ENCODE data around the gene KLKB1.

Gene KLKB1

GRCh38 chr4:186227221-186227620 is at the start of gene KLKB1:
Gene KLKB1 (plus strand): TSS chr4:186227507. CDS start chr4:186228196, 689 bp downstream.
- DNase-seq = no peak
- Mint-ChIP-seq H3K27ac (no peak within 1 kb of the TSS), H3K4me3 (no peak within 1 kb of the TSS), H3K27me3 (no peaks in the 10 kb centered on the region), H3K36me3 (ENCODE audit: low read depth) (peaks cover 23% of the 10 kb centered on the region), H3K4me1 (ENCODE audit: low read depth) (no peaks in the 10 kb centered on the region), H3K9me3 (peaks cover 23% of the 10 kb centered on the region)

- Mint-ChIP-seq H3K27ac (no peak overlapping the region), H3K27me3 (peaks cover 26% of the 10 kb centered on the region), H3K36me3 (ENCODE audit: low read depth) (peaks cover 5% of the 10 kb centered on the region), H3K4me1 (ENCODE audit: low read depth) (peaks cover 31% of the 10 kb centered on the region), H3K4me3 (no peak overlapping the region), H3K9me3 (no peaks in the 10 kb centered on the region)
- no peak for DNase-seq
Observed at GRCh38 chr4:186188107-186188506, 39.2 kb upstream of the KLKB1 start.

GRCh38 chr4:186189656-186190055 is 37.7 kb upstream of the KLKB1 start:
- H3K27me3 Mint-ChIP-seq = peaks cover 13% of the 10 kb centered on the region
- H3K36me3 Mint-ChIP-seq (ENCODE audit: low read depth) = peaks cover 12% of the 10 kb centered on the region
- H3K9me3 Mint-ChIP-seq = no peaks in the 10 kb centered on the region
- H3K27ac Mint-ChIP-seq = peak overlapping the region; percentile 97
- H3K4me1 Mint-ChIP-seq (ENCODE audit: low read depth) = peaks cover 36% of the 10 kb centered on the region
- no peak for DNase-seq
- peak overlapping the region; percentile 89 for H3K4me3 Mint-ChIP-seq

GRCh38 chr4:186190581-186191199 is 36.6 kb upstream of the KLKB1 start:
- DNase-seq = peak; percentile 75
- Mint-ChIP-seq H3K4me3 (peak overlapping the region; percentile 89), H3K9me3 (no peaks in the 10 kb centered on the region), H3K4me1 (ENCODE audit: low read depth) (peaks cover 39% of the 10 kb centered on the region), H3K27me3 (peaks cover 3% of the 10 kb centered on the region), H3K27ac (peak overlapping the region; percentile 97), H3K36me3 (ENCODE audit: low read depth) (peaks cover 21% of the 10 kb centered on the region)

GRCh38 chr4:186191200-186192065 is 35.9 kb upstream of the KLKB1 start, which contains the start of gene CYP4V2:
Gene CYP4V2 (plus strand): TSS chr4:186191567. CDS start chr4:186191824, 257 bp downstream.
- DNase-seq = peak; percentile 93
- Mint-ChIP-seq H3K27ac (peak within 1 kb of the TSS; percentile 97), H3K27me3 (no peaks in the 10 kb centered on the region), H3K4me1 (ENCODE audit: low read depth) (peaks cover 43% of the 10 kb centered on the region), H3K9me3 (no peaks in the 10 kb centered on the region), H3K36me3 (ENCODE audit: low read depth) (peaks cover 28% of the 10 kb centered on the region), H3K4me3 (peak within 1 kb of the TSS; percentile 93)

- H3K27ac Mint-ChIP-seq = peak overlapping the region; percentile 92
- H3K27me3 Mint-ChIP-seq = no peaks in the 10 kb centered on the region
- H3K4me1 Mint-ChIP-seq (ENCODE audit: low read depth) = peaks cover 45% of the 10 kb centered on the region
- DNase-seq = no peak
- no peaks in the 10 kb centered on the region for H3K9me3 Mint-ChIP-seq
- H3K36me3 Mint-ChIP-seq (ENCODE audit: low read depth) = peaks cover 33% of the 10 kb centered on the region
- peak overlapping the region; percentile 93 for H3K4me3 Mint-ChIP-seq
Observed at GRCh38 chr4:186192066-186192612, 35.2 kb upstream of the KLKB1 start.

GRCh38 chr4:186193851-186194250 is 33.5 kb upstream of the KLKB1 start:
- H3K27ac Mint-ChIP-seq = peak overlapping the region; percentile 50
- H3K4me1 Mint-ChIP-seq (ENCODE audit: low read depth) = peaks cover 44% of the 10 kb centered on the region

GRCh38 chr4:186196063-186196462 is 31.2 kb upstream of the KLKB1 start:
- DNase-seq = no peak
- Mint-ChIP-seq H3K27ac (no peak overlapping the region), H3K4me1 (ENCODE audit: low read depth) (peaks cover 27% of the 10 kb centered on the region), H3K27me3 (no peaks in the 10 kb centered on the region), H3K4me3 (no peak overlapping the region), H3K36me3 (ENCODE audit: low read depth) (peaks cover 41% of the 10 kb centered on the region), H3K9me3 (no peaks in the 10 kb centered on the region)

More at GRCh38 chr4:186193851-186194250, 33.5 kb upstream of the KLKB1 start:
- Mint-ChIP-seq H3K27me3 (no peaks in the 10 kb centered on the region), H3K9me3 (no peaks in the 10 kb centered on the region), H3K36me3 (ENCODE audit: low read depth) (peaks cover 42% of the 10 kb centered on the region), H3K4me3 (peak overlapping the region; percentile 93)
- DNase-seq = no peak

GRCh38 chr4:186200516-186200915 is 26.8 kb upstream of the KLKB1 start:
- no peak for DNase-seq
- H3K9me3 Mint-ChIP-seq = no peaks in the 10 kb centered on the region
- H3K27ac Mint-ChIP-seq = no peak overlapping the region
- H3K4me3 Mint-ChIP-seq = no peak overlapping the region
- H3K4me1 Mint-ChIP-seq (ENCODE audit: low read depth) = peaks cover 15% of the 10 kb centered on the region
- peaks cover 27% of the 10 kb centered on the region for H3K36me3 Mint-ChIP-seq (ENCODE audit: low read depth)
- H3K27me3 Mint-ChIP-seq = no peaks in the 10 kb centered on the region

GRCh38 chr4:186201010-186201409 is 26.3 kb upstream of the KLKB1 start:
- Mint-ChIP-seq H3K27me3 (no peaks in the 10 kb centered on the region), H3K36me3 (ENCODE audit: low read depth) (peaks cover 22% of the 10 kb centered on the region), H3K27ac (no peak overlapping the region), H3K9me3 (no peaks in the 10 kb centered on the region), H3K4me1 (ENCODE audit: low read depth) (peaks cover 14% of the 10 kb centered on the region), H3K4me3 (no peak overlapping the region)
- DNase-seq = no peak

- peak; percentile 58 for DNase-seq
- Mint-ChIP-seq H3K4me3 (no peak overlapping the region), H3K36me3 (ENCODE audit: low read depth) (peaks cover 18% of the 10 kb centered on the region), H3K27ac (no peak overlapping the region), H3K4me1 (ENCODE audit: low read depth) (peaks cover 10% of the 10 kb centered on the region), H3K27me3 (no peaks in the 10 kb centered on the region), H3K9me3 (no peaks in the 10 kb centered on the region)
Observed at GRCh38 chr4:186201535-186202230, 25.6 kb upstream of the KLKB1 start.

GRCh38 chr4:186202490-186203140 is 24.7 kb upstream of the KLKB1 start:
- peaks cover 11% of the 10 kb centered on the region for H3K36me3 Mint-ChIP-seq (ENCODE audit: low read depth)
- peaks cover 8% of the 10 kb centered on the region for H3K4me1 Mint-ChIP-seq (ENCODE audit: low read depth)
- no peaks in the 10 kb centered on the region for H3K27me3 Mint-ChIP-seq
- no peak overlapping the region for H3K4me3 Mint-ChIP-seq
- no peak for DNase-seq
- H3K9me3 Mint-ChIP-seq = no peaks in the 10 kb centered on the region
- no peak overlapping the region for H3K27ac Mint-ChIP-seq

- H3K4me1 Mint-ChIP-seq (ENCODE audit: low read depth) = peaks cover 8% of the 10 kb centered on the region
- no peak overlapping the region for H3K27ac Mint-ChIP-seq
- H3K9me3 Mint-ChIP-seq = no peaks in the 10 kb centered on the region
- peaks cover 6% of the 10 kb centered on the region for H3K36me3 Mint-ChIP-seq (ENCODE audit: low read depth)
- H3K4me3 Mint-ChIP-seq = no peak overlapping the region
- no peaks in the 10 kb centered on the region for H3K27me3 Mint-ChIP-seq
- no peak for DNase-seq
Observed at GRCh38 chr4:186203406-186203805, 23.9 kb upstream of the KLKB1 start.

GRCh38 chr4:186204103-186204559 is 23.2 kb upstream of the KLKB1 start:
- no peak for DNase-seq
- H3K9me3 Mint-ChIP-seq = peaks cover 2% of the 10 kb centered on the region

More at GRCh38 chr4:186204103-186204559, 23.2 kb upstream of the KLKB1 start:
- Mint-ChIP-seq H3K4me1 (ENCODE audit: low read depth) (peaks cover 8% of the 10 kb centered on the region), H3K27me3 (no peaks in the 10 kb centered on the region), H3K4me3 (no peak overlapping the region), H3K27ac (peak overlapping the region; percentile 4), H3K36me3 (ENCODE audit: low read depth) (peaks cover 13% of the 10 kb centered on the region)
